HepG2 (cell line): ENCODE measurements around the gene KBTBD2.

ENCODE experiments used
- EZH2 ChIP-seq: conservative IDR thresholded peaks from 2 replicates; pipeline ENCODE4 v1.6.1; 2012; ENCODE audit warnings: mild to moderate bottlenecking, low read depth, low read length, moderate library complexity
- RELA ChIP-seq: sonication (generic); formaldehyde crosslinking; IDR thresholded peaks from 2 replicates; pipeline ENCODE4 v1.4.0; 2020; ENCODE audit warnings: missing genetic modification reagents
- TP53 ChIP-seq: sonication (generic); formaldehyde crosslinking; conservative IDR thresholded peaks from 2 replicates; pipeline ENCODE4 v1.4.0; 2020; ENCODE audit warnings: missing genetic modification reagents
- ZFP36 ChIP-seq: fragments of 150-350 bp; IDR thresholded peaks from 2 replicates; pipeline ENCODE4 v1.6.1; 2018; ENCODE audit warnings: borderline replicate concordance, low read length, low read depth; ENCODE audit not compliant: partially characterized antibody
- TF ChIP-seq, protein P1 (sequence below): sonication (generic); formaldehyde crosslinking; IDR thresholded peaks from 2 replicates; pipeline ENCODE4 v1.8.1; 2022; ENCODE audit warnings: mild to moderate bottlenecking, missing genetic modification reagents

DNA sequence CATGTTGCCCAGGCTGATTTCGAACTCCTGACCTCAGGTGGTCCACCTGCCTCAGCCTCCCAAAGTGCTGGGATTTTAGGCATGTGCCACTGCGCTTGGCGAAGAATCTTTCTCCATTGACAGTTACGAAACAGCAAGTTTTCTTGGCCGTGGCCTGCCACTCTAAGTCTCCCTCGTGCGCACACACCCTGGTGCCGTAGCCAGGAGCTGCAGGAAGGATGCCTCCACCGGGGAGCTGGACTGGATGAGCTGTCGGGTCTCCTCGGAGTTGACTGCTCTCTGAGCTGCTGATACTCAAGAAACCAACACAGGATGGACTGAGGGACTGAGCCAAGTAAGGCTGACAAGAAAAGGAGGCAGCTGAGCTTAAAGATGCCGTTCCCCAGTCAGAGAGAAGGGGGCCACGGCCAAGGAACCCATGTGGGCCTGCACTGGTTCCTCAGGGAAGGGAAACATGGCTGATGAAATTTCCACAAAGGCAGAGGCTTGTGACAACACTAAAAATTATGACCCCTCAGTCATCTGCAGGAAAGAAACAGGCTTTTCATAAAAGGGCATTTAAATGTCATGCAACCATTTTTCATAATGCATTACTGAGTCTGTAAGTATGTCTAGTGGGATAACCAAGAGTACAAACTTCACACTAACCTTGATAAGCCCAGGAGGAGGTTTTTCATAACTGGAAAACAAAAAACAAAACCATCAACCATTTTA is 38.0 kb upstream of the KBTBD2 start:
- no peak for TF ChIP-seq TP53 (CRISPR knock-in tag)
- TF ChIP-seq ZFP36, result no peak
- no peak for TF ChIP-seq RELA
- TF ChIP-seq, protein P1, sequence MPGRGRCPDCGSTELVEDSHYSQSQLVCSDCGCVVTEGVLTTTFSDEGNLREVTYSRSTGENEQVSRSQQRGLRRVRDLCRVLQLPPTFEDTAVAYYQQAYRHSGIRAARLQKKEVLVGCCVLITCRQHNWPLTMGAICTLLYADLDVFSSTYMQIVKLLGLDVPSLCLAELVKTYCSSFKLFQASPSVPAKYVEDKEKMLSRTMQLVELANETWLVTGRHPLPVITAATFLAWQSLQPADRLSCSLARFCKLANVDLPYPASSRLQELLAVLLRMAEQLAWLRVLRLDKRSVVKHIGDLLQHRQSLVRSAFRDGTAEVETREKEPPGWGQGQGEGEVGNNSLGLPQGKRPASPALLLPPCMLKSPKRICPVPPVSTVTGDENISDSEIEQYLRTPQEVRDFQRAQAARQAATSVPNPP (CRISPR knock-in tag), result no peak
- TF ChIP-seq EZH2, result no peak
